HG03066 (cell line): ENCODE results near the gene TMEM106A.
"Not testable (repeated sequence)": the region's sequence is repeated elsewhere in the genome, so short reads cannot be mapped to it uniquely, and the experiment has no call there.

Source experiments
- ATAC-seq: cut with Tn5 transposase; IDR thresholded peaks from one replicate; pipeline ENCODE4 v1.9.1; 2021; ENCODE audit warnings: low read depth; ENCODE audit not compliant: unreplicated experiment

The TMEM106A gene

DNA sequence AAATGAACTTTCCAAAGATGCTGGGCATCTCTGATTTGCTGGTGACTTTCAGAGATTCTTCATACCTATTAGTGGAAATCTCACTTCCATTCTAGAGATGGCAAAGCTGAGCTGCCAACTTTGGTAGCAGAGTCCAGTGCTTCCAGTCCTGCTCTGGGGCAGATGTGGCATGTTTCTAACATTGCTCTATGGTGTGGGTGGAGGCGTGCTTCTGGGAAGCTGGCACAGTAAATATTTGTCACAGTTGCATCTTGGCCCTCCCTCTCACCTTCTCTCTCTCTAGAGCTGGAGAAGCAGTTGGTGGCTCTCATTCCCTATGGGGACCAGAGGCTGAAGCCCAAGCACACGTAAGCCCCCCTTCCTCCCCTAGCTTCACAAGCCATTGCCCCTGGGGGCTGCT, 1.9 kb downstream of the TMEM106A start:
- no peak for ATAC-seq

DNA sequence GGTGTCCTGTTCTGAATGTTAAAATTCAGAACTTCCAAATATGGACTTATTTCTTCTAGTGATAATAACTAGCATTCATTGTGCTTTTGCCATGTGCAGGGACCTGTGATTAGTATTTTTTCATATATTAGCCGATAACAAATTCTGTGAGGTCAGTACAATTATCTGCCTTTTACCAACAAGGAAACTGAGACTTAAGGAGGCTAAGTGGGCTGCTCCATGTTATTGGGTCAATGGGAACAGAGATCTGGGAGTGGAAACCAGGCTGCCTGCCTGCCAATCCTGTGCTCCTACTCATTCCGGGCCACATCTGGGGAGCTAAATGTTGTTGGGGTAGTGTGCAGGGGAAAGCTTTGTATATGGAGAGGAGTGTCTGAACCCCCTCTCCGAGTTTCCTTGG, 3.7 kb downstream of the TMEM106A start:
- no peak for ATAC-seq

DNA sequence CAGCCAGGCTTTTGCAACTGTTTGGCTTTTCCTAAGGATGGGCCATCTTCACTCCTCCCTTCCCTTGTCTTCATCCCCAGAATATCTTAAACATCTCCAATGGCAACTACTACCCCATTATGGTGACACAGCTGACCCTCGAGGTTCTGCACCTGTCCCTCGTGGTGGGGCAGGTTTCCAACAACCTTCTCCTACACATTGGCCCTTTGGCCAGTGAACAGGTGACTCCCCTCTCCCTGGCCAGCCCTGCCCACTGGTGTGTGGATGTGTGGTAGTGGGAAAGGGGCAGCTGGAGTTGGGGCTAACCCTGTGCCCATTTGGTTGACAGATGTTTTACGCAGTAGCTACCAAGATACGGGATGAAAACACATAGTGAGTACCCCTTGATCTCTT, 4.7 kb downstream of the TMEM106A start:
- no peak for ATAC-seq

DNA sequence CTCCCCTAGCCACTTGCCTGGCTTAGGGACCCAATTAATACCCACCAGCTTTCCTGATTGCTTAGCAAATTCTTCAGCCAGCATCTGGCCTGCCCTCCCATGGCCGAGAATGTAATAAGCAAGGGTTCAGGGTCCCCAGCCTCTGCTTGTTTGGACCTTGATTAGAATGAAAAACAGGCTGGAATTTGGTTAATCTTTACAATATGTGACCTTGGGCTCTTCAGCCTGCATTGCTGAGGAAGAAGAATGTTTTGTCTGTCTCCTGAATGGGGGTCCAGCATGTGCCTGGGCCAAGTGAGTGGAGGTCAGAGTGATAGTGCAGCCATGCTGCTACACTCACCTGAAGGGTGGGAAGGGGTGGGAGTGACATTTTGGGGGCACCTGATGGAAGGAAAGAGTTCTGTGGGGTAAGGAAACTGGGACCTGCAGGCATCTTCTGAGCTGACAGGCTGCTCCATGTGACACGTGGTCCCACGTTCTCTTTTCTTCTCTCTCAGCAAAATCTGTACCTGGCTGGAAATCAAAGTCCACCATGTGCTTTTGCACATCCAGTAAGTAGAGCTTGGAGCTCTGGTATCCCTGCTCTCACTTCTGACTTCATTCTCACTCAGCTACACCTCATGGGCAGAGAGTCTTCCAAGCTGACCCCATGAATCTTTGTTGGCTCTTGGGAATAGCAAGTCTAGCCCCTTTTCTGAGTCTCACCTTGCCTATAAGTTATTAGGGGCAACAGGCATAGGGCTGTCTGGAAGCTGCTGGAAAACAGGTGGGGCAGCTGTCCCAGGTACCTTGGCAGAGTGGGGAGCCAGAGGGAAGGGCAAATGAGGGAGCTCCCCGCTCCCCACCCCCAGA, 5.3 kb downstream of the TMEM106A start:
- no peak for ATAC-seq

DNA sequence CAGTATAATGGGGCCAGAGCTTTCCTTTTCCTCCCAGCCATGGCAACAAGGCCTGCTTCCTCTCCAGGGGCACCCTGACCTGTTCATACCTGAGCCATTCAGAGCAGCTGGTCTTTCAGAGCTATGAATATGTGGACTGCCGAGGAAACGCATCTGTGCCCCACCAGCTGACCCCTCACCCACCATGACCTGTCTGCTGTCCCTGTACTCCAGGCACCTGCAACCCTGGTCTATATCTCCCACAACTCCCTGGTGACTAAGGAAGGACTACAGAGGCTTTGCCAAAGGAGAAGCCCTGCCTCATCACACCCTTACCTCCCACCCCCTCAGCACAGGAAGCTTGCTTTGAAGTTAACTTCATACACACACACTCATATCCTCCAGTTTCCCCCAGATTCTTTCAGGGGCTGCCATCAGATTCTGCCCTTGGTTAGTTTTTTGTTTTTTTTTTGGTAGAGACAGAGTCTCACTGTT, 6.0 kb downstream of the TMEM106A start:
- no peak for ATAC-seq

DNA sequence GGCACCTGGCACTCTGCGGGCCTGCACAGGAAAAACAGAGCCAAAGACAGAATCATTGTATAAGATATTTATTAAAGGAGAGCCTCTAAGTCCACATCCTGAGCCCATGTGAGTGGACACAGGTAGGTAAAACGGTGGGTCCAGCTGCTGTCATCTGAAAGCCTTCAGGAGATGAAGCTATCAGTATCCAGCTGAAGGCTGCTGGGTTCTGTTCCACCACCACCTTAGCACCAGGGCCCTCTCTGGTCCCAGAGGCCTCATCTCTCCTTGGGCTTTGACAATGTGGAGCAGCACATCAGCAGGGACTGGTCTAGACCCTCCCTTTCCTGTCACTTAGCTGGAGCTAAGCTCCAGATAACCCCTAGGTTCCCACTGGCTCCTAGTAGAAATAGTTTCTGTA, 7.3 kb downstream of the TMEM106A start:
- no peak for ATAC-seq

DNA sequence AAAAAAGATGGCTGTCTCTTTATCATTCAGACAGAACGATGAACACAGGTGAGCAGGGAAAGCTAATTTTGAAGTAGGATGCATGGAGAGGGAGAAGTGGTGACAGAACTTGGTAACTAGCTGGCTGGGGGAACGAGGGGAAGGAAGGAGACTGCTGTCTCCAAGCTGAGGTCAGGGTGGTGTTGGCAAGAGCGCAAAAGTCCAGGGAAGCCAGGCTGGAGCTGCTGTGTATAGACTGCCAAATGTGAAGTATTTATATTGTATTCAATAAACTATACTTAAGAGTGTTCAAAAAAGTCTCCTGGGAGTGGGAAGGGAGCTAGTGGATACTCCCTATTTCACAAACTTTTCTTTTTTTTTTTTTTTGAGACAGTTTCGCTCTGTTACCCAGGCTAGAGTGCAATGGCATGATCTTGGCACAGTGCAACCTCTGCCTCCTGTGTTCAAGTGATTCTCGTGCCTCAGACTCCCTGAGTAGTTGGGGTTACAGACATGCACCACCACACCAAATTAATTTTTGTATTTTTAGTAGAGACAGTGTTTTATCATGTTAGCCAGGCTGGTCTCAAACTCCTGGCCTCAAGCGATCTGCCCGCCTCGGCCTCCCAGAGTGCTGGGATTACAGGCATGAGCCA, 8.2 kb downstream of the TMEM106A start:
- ATAC-seq: no peak

DNA sequence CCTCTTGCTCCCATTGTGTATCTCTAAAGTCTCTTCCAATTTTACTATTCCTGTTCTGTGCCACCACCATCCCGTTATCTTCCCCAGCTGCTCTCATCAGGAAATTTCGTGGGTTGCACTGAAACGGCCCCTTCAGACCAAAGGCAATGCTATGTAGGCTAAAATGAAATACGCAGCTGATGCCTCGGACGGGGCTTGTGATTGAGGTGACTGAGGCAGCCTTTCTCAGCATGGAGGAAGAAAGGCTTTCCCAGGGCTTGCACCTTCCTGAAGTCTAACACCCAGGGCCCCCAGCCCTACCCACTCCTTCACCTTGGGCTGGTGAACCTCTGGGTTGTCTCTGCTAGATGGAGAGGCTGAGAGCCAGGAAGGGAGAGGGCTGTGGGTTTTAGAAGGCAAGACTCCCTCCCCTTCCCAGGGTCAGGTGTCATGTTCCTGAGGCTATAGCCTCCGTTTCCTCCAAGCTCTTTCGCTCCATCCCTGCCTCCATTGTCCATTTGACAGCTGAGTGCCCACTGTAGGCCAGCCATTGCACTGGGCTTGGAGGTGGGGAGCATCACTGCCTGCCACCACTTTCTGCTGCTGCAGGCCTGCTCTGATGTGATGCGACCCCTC, 8.9 kb downstream of the TMEM106A start:
- no peak for ATAC-seq

DNA sequence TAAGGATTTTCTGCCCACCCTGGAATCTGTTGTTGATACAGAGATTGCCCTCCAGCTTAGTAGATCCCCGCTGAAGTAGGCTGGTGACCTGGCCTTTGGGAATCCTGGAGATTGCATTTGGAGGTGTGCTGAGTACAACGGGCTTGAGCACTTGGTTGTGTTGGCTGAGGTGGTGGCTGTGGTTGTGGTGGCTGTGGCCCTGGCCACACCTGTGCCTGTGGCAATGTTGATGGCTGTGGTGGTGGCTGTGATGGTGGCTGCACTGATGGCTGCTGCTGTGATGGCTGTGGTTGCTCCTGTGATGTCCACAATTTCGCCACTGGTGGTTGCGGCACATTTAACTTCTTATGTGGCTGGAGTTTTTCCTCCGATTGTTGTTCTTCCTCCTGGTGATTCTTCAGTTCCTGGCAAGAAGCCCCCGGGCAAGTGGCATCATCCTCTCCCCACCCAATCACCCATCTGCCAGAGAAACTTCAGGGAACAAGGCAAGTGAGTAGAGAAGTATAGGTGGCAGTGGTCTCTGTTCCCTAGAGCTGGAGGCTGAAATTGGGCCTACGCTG, 12.6 kb downstream of the TMEM106A start:
- ATAC-seq: no peak

- ATAC-seq: no peak
Observed at GRCh38 chr17:43226393-43226792, 14.7 kb downstream of the TMEM106A start.

- ATAC-seq: not testable (repeated sequence)
Observed at GRCh38 chr17:43228020-43228782, 16.5 kb downstream of the TMEM106A start, which contains the start of gene CCDC200. Gene CCDC200, minus strand, starts transcription at chr17:43228623. Its CDS starts 69 bp downstream, at chr17:43228554.

GRCh38 chr17:43231205-43232020, 19.7 kb downstream of the TMEM106A start:
- ATAC-seq: not testable (repeated sequence)

- ATAC-seq: not testable (repeated sequence)
Observed at GRCh38 chr17:43232021-43232699, 20.5 kb downstream of the TMEM106A start.

- ATAC-seq: not testable (repeated sequence)
Observed at GRCh38 chr17:43233263-43233662, 21.6 kb downstream of the TMEM106A start.

GRCh38 chr17:43233877-43234276, 22.2 kb downstream of the TMEM106A start, which contains the start of gene RNU2-1:
Gene RNU2-1, minus strand, starts transcription at chr17:43233977.
- ATAC-seq: not testable (repeated sequence)

- not testable (repeated sequence) for ATAC-seq
Observed at GRCh38 chr17:43239597-43239996, 27.9 kb downstream of the TMEM106A start.

- ATAC-seq: not testable (repeated sequence)
Observed at GRCh38 chr17:43240596-43241352, 29.1 kb downstream of the TMEM106A start.

DNA sequence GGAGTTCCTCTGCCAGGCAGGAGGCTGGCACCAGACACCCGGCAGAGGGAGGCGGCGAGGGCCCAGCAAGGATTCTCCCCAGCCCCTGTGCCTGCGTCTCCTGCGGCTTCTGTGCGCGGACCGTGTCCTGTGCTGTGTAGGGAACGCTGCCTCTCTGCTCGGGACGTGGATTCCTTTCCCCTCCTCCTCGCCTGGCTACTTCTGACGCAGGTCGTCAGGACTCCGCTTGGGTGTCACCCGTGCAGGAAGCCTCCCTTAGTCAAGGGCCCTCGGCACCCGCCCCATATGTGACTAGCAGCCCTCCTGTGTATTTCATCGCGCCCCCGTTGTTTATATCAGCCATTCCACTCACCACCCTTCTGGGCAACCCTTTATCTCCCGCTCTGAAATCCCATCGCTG, 34.8 kb downstream of the TMEM106A start:
- ATAC-seq: not testable (repeated sequence)
